ENCODE results near the gene IDE.
"Not testable (repeated sequence)": the region's sequence is repeated elsewhere in the genome, so short reads cannot be mapped to it uniquely, and the experiment has no call there.

The IDE gene

DNA sequence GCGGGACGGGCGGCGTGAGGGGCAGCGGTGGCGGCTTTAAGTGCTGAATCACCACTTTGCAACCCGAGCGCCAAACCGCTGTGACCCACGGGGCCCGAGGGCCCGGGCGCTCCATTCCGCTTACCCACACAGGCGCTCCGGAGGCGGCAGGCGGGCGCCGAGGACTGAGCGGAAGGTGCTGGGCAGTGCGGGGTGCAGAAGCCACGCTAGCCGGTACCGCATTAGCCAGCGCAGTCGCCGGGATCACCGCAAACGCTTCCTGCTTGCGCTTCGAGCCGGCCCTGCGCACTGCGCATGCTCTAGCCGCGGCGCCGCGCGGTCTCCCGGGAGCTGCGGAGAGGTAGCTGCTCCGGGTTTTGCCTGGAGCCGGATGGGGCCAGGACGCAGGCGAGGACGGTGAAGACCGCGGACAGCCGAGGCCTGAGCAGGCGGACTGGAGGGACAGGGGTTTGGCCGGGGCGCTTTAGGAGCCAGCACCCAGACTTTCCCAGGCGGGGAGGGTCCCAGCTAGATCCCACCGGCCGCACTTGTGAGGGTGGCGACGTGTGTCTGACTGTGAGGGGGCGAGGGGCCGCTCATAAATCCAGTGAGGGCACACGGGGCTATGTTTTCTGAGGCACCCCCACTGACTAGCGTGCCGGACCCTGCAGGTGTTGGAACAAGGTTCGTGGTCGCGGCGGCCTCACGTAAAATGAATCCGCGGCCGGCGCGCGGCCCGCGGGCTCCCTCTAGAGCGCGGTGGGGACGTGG, at the start of gene IDE:
TSS of gene IDE (minus strand) at position 296 of the 750 bp plus-strand sequence. CDS start at position 222, 74 bp downstream.
- peak; percentile 83 to 84 for DNase-seq

DNA sequence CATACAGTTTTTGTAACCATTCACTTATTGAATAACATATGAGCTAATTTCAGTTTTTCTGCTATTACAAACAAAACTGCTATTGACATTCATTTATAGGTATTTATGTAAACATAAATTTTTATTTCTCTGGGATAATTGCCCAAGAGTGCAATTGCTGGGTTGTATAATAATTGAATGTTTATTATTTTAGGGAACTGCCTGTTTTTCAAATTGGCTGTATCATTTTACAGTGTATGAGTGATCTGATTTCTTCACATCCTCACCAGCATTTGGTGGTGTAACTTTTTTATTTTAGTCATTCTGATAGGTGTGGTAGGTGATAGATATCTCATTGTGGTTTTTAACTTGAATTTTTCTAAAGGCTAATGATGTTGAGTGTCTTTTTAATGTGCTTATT, 45.5 kb upstream of the IDE start:
- DNase-seq: no peak

DNA sequence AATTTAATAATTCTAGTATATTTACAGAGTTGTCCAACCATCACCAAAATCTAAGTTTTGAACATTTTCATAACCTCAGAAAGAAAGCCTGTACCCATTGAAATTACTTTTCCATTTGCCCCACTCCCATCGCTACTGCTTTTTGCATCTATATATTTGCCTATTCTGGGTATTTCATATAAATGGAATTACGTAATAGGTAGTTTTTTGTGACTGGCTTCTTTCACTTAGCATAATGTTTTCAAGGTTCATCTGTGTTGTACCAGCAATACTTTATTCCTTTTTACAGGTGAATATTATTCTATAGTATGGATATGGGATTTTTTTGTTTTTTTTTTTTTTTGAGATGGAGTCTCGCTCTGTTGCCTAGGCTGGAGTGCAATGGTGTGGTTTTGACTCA, 41.6 kb upstream of the IDE start:
- DNase-seq: no peak

DNA sequence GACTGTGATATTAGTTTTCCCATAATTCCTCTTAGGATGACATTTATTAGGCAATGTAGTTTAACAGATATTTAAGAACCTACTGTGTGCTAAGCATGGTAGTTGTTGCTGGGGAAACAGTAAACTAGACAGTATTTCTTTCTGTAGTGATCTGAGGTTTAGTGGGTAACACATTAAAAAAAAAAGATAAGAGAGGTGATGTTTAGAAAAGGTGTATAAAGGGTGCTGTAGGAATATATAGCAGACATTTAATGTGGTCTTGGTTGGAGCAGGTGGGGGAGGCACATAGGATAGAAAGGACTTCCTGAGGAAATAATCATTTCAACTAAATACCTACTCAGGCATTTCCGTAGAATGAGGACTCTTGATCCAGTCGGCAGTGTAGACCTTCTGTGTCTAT, 30.9 kb upstream of the IDE start:
- DNase-seq: peak in 1 of 2 donors; percentile 39

DNA sequence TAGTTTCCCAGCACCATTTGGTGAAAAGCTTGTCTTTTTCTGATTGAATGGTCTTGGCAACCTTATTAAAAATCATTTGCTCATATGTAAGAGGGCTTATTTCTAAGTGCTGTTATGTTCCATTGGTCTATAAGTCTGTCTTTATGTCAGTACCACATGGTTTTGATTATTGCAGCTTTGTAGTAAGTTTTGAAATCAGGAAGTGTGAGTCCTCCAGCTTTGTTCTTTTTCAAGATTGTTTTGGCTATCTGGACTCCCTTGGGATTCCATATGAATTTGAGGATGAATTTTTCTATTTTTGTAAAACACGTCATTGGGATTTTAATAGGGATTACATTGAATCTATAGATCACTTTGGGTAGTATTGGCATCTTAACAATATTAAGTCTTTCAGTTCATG, 24.4 kb upstream of the IDE start:
- no peak for DNase-seq

DNA sequence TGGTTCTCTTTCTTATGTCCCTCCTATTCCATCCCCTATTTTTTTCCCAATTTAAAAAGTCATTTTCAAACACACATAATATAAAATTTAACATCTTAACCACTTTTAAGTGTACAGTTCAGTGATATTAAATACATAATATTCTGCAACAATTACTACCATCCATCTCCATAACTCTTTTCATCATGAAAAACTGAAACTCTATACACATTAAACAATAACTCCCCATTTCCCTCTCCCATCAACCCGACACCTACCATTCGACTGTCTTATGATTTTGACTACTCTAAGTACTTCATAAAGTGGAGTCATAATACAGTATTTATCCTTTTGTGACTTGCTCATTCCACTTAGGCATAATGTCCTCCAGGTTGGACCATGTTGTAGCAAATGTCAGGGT, 21.6 kb upstream of the IDE start:
- no peak for DNase-seq

DNA sequence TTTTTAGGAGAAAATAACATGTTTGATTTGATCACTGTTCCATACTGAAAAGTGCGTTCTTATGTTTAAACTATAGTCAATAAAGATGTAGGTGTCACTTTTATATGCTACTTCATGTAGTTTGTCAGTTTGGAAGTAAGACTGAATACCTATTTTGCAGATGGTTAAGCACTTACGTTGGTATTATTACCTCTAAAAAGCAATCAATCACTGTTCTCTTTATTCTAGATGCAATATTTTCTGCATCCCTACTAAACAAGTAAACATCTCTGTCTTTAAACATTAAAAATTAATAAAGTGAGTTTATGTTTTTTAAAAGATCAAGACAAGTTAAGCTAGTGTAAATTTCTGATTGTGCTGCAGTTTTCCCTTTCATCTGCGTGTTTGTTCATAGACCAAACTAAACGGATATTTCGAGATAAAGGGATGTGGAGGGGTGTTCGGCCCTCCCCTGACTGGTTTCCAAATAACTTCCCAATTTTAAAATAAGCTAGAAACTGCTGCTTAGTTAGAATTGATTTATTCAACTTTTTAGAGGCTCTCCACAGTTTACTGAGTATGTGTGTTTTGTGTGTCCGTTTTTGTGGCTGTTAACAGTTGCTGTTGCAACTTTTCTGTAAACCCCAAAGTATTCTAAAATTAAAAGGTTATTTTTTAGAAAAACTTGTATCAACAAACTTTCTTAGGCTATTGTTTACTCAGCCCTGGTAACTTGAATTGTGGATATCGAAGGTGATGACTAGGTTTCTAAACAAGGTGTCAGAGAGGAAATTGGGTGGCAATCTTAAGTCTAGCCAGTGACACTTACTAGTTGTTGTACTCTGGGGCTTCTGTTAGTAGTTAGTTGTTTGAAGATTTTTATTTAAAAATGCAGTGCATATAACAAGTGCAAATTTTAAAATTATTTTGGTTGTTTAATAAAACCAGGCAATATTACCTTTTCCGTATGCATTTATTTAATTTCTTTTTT, 20.0 kb upstream of the IDE start:
- DNase-seq: peak in 1 of 2 donors; percentile 42

DNA sequence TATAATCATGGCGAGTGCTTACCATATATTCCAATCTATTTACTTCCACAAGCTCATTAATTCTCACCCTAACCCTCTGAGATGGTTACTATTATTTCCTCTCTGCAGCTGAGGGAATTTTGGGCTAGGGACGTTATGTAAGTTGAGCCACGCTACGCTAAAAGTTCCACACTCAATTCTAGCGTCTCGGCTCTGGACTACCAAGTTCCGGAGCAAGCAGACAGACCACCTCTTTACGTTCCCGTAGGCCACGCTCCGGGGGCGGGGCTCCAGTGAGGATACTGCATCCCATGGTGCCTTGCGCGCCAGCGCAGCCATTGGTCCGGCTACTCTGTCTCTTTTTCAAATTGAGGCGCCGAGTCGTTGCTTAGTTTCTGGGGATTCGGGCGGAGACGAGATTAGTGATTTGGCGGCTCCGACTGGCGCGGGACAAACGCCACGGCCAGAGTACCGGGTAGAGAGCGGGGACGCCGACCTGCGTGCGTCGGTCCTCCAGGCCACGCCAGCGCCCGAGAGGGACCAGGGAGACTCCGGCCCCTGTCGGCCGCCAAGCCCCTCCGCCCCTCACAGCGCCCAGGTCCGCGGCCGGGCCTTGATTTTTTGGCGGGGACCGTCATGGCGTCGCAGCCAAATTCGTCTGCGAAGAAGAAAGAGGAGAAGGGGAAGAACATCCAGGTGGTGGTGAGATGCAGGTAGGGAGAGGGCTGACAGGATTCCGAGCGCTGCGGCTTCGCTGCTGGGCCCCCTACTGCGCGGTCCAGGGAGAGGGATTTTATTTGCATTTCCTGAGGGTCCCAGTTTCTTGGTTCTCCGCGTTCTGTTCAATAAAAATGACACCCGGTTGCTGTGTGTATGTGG, 19.1 kb upstream of the IDE start, which contains the start of gene KIF11:
TSS of gene KIF11 (plus strand) at position 370 of the 858 bp plus-strand sequence. CDS start at position 616, 246 bp downstream.
- DNase-seq: peak; percentile 96

DNA sequence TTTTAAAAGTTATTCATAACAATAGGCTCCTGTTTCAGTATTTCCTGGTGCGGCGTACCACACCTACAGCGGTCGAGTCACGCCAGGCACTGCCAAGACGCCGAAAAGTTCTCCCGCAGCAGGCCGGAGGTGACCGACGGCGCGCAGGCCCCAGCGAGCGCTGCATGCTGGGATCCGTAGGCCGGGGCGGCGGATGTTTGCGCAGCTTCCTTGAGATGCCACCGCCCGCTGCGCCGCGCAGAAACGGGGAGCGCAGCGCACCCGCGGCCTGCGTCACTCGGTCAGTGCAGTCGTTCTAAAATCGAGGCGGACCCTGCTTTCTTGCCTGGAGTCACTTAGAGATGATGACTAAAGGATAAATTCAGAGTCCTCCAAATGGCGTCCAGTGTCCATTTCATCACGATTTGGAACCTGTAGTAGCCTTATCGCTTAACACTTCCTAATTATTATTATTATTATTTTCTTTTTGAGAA, 17.7 kb upstream of the IDE start:
- DNase-seq: peak; percentile 92 to 93

DNA sequence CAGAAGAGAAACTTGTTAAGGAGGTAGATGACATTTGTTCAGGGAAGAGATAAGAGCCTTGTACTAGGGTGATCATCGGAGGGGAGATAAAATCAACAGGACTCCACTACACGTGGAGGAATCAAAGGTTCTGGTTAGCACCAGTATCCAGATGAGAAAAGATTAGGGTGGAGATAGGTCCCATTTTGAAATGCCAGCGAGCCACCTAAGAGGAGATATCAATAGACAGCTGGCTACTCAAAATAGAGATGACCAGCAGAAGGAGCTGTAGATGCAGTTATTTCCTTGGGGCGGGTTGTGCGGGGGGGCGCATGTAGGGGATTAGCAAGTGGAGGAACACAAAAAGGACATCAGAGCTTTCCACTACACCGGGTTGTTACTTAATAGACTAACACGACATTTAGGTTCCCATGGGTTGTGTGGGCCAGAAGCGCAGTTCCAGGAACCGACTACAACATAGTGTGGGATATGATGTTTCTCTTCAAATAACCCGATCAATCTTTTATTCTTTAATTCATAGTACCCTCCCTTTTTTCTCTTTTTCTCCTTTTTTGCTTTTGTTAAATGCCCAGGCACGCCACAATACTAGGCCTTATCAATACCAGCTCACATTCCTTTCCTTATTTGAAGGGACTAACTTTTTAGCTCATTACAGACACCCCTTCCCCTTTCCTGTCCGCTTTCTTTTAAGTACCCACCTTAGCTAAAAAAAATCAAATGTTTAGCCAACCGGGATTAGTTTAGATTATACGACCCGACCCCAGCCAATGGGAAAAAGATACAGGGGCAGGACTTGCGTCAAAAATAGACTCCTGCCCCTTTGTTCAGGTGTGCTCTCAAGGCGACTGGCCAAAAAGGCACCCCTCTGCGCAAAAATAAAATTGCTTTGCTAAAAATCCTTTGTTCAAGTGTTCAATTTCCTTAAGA, 17.0 kb upstream of the IDE start:
- DNase-seq: peak; percentile 23 to 34

DNA sequence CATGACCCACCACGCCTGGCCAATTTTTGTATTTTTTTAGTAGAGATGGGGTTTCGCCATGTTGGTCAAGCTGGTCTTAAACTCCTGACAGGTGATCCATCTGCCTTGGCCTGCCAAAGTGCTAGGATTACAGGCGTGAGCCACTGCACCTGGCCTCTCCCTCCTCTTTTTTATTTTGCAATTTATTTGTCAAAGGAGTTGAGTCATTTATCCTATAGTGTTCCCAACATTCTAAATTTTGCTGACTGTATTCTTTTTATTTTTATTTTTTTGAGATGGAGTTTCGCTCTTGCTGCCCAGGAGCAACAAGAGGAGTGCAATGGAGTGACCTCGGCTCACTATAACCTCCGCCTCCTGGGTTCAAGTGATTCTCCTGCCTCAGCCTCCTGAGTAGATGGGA, 8.5 kb upstream of the IDE start:
- not testable (repeated sequence) for DNase-seq

DNA sequence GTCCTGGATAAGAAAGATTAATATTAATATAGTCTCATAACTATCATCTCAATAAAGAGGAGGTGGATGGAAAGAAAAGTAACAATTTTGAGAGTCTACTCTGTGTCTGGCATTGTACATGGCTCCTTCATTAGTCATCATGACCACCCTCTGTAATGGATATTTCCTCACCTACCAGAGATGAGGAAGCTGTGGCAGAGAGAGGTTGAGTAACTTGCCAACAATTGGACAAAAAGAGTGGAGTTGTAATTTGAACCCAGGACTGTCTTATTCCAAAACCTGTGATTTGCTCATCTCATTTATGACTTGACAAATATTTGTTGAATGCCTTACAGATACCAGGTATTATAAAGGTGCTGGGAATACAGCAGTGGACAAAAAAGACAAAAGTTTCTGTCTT, 2.1 kb upstream of the IDE start:
- no peak for DNase-seq

DNA sequence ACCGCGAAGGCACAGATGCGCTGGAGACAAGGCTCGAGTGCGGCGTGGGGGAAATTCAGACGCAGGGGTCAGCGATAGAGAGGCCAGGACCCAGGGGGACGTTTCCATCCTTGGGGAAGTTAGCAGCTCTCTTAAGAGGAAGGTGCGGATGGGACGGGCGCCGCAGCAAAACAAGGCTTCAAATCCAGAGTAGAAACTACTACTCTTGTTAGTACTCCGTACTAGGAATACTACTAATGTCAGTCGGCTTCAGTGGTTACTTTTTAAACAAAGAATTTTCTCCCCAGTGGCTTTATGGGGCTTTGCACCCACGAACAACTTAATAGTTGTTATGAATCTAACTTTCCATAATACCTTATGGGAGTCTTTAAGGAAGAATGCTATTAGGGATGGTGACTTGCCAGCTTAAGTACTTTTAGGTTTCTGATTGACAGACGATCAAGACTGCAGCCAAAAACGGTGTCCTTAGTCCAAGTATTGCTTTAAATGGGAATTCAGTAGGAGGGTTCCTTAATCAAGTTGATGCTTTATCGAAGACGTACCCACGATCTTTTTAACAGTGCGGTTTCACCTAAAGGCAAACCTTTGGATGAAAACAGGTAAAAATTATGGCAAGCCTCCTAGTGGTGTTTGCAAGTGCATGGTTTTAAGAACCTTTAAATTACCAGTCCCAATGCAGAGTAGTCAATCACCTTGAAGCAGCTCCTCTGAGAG, 812 bp upstream of the IDE start:
- DNase-seq: peak in 1 of 2 donors; percentile 44

DNA sequence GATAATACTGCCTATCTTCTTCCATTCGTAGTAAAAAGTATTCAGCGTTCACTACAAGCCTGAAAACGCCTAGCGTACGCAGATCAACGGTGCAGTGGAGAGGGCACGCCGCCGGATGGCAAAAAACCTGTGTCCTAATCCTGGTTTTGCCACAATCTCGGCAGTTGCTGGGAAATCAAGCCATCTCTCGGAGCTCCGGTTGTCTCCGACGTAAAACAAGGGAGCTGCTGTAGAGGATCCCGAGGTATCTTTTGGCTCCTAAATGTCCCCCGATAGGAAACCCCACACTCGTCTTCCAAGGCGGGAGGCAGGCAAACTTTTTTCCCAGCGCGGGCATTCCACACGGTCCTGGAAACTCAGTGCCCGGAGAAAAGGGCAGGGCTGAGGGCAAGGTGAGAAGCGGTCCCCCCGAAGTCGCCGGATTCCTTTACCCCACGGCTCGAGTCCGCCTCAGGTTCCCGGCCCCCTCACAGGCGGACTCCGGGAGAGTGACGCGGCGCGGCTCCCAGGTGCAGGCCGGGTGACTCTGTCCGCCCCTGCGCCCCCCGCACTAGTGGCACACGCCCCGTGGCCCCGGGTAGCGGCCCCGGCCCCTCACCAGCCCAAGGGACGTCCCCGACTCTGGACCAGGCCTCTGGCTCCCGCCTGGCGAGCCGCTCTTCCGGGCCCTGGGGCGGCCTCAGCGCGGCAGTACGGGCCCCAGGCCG, 649 bp downstream of the IDE start:
- DNase-seq: peak; percentile 19 to 46

DNA sequence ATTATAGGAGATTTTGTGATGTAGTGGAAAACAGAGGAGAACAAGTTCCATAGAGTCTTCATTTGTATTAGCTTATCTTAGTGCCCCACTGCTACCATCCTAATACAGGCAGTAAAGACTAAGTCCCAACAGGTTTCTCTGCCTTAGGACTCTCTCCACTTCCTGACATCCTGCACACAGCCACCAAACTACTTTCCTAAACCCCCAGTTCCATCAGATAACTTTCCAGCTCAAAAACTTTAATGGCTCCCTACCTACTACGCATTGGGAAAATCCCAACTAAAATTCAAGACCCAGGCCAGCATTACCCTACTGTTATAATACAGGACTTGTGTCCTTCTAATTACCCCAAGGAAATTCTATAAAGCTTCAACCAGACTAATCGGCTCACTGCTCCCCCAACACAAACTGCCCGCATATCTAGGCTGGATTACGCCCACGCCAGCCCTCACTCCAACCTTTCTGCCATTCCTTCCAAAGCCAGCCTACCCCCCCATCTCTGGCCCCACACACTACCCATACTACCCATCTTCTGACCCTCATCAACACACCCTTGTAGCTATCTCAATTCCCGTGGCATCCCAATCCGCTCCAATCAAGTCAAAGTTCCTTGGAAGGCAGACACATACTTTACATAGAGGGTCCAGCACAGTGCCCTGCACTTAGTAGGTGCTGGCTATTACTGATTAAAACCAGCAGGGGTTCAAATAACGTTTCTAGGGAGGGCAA, 1.4 kb downstream of the IDE start:
- no peak for DNase-seq

DNA sequence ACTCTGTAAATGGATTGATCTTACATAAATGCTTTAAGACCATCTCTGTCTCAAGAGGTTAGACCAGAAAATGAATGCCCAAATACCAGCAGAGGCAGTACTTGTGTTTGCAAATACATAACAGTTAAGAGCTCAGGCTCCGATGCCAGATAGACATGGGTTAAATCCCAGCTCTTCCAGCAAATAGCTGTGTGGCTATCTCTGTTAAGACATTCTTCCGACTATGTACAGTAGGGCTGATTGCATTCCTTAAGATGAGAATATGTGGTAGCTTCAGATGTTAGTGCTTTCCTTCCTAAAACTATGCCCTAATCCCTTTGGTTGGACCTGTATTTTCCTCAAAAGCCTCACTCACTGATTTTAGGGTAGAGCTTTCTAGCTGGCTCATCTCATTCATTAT, 2.2 kb downstream of the IDE start:
- DNase-seq: no peak

DNA sequence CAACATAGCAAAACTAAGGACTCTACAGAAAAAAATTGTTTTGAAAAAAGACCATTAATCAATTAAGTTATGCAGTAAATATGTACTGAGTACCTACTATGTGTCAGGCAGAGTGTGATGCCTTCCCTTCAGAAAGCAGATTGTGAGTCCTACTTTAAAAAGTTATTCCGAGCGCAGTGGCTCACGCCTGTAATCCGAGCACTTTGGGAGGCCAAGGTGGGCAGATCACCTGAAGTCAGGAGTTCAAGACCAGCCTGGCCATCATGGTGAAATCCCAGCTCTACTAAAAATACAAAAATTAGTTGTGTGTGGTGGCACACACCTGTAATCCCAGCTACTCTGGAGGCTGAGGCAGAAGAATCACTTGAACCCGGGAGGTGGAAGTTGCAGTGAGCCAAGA, 4.2 kb downstream of the IDE start:
- not testable (repeated sequence) for DNase-seq

DNA sequence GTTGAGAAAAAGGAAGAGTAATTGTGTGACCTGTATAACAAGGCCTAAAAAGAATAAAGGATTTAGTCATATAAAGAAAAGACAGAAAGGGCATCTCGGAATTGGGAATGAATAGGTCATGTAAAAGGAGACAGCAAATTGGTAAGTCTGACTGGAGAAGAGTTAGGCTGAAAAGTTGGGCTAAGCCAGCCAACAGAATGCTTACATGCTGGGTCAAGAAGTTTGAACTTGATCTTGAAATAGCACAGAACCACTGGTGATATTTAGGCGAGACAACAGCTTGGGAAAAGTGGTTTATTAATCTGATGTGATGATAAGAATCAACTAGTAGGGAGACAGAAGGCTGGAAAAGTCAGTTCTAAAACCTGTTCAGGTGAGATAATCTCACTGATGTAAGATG, 4.8 kb downstream of the IDE start:
- DNase-seq: no peak

DNA sequence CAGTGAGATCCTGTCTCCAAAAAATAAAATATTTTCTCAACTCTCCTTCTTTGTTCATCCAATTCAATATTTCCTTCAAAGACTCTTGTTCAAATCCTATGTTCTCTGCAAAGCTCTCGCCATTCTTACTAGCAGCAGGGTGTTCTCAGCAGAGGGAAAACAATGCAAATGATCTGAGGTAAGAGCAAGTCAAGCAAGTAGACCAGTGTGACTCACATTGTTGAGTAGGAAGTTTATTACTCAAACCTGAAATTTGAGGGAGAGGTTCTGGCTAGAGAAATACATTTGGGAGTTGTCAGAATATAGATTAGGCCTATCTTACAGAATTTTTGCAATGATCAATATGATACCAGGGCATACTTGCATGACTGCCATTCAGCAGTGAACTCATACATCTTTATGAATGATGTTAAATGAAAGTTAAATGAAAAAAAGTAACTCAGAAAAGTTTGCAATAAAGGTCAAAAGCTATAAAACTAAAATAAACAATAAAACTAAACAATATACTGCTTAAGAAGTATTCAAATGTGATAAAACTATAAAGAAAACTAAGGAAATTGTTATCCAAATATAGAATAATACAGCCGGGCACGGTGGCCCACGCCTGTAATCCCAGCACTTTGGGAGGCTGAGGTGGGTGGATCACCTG, 5.8 kb downstream of the IDE start:
- DNase-seq: no peak

Measured in CD4-positive, alpha-beta T cell treated with Interleukin-4 for 1 hour (primary cell).